Endothelial cell of umbilical vein (primary cell): Measurements from ENCODE around the gene USPL1.

Experiments
- EZH2 ChIP-seq: IDR thresholded peaks from 2 replicates; pipeline ENCODE4 v1.6.1; 2012; ENCODE audit warnings: borderline replicate concordance, low read depth, mild to moderate bottlenecking, moderate library complexity, low read length, inconsistent platforms; ENCODE audit not compliant: severe bottlenecking
- TF ChIP-seq, protein P1 (sequence below), 2 donors: IDR thresholded peaks; 1 replicate in 1 of 2; 2 replicates in 1 of 2; pipeline ENCODE4 v1.5.1; 2011; ENCODE audit warnings: low read length in 2 of 2, mild to moderate bottlenecking in 2 of 2, moderate library complexity in 2 of 2, control low read depth in 1 of 2, inconsistent platforms in 1 of 2, low read depth in 1 of 2; ENCODE audit not compliant: insufficient read depth in 1 of 2; ENCODE audit errors: extremely low read depth in 1 of 2

DNA sequence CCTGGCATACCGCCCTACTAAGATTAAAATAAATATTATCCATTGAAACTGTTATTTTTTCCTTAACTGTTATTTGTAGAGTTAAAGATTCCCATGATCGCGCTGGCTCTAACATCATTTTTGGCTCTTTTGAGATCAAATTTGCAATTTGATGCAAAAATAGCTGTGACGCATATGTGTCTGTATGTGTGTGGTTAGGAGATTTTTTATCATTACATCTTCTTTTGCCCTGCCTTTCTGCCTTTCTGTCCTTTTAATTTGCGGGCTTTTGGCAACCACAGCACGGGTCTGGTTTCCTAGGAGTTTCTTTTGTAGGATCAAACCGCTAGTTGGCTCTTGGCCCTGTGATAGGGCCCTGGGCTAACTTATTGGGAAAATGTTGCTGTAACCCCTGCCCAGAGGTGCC, 80.3 kb downstream of the USPL1 start:
- no peak for TF ChIP-seq EZH2
- TF ChIP-seq, protein P1, sequence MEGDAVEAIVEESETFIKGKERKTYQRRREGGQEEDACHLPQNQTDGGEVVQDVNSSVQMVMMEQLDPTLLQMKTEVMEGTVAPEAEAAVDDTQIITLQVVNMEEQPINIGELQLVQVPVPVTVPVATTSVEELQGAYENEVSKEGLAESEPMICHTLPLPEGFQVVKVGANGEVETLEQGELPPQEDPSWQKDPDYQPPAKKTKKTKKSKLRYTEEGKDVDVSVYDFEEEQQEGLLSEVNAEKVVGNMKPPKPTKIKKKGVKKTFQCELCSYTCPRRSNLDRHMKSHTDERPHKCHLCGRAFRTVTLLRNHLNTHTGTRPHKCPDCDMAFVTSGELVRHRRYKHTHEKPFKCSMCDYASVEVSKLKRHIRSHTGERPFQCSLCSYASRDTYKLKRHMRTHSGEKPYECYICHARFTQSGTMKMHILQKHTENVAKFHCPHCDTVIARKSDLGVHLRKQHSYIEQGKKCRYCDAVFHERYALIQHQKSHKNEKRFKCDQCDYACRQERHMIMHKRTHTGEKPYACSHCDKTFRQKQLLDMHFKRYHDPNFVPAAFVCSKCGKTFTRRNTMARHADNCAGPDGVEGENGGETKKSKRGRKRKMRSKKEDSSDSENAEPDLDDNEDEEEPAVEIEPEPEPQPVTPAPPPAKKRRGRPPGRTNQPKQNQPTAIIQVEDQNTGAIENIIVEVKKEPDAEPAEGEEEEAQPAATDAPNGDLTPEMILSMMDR (IDR thresholded peaks at IDR 0.05; ENCODE audit: extremely low read depth in 1 of 2, insufficient read depth in 1 of 2, low read depth in 1 of 2, low read length in 2 of 2), result no peak
